ENCODE data around the gene SNRPA.

DNA sequence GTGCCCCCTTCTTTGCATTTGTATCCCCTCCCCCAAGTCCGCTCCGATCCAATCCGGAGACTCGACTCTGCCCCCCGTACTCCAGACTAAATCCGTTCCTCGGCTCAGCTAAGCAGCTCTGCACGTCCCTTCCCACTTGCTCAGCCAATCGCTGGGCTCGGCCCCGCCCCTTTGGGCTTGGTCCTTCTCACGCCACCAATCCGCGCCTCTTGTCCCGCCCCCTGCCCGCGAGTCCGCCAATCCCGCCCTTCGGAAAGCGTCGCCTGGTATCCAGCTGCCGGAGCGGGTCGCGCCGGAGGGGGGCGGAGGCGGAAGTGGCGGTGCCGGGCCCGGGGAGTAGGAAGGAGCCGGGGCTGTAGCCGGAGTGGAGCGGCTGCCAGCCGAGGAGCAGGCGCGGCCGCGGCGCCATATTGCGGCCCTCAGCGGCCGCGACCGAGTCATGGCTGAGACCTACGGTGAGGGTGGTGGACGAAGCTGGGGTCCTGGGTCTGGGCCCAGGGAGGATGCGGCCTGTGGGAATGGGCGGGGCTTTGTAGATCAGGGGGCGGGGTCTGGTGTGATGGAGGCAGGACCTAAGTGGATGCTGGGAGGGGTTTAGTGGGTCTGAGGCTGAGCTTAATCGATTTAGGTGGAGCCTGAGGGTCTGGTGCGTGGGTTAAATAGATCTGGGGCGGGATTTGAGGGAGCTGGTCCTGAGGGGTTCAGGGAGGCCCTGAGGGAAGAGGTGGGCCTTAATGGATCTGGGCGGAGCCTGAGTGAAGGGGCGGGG, 27.1 kb downstream of the SNRPA start, which contains the start of gene RAB4B:
- TF ChIP-seq EP300 (IDR thresholded peaks at IDR 0.05), result no peak
- TF ChIP-seq CTCF (IDR thresholded peaks at IDR 0.05), result peak in 2 of 4 experiments; percentile 17 to 20
